NCI-H2196 (cell line): ENCODE data around the gene WNT2.

Experiments
- DNase-seq: peaks from one replicate; lab custom pipeline; 2025; ENCODE audit not compliant: unreplicated experiment; lab: John Stamatoyannopoulos, UW

WNT2 gene

DNA sequence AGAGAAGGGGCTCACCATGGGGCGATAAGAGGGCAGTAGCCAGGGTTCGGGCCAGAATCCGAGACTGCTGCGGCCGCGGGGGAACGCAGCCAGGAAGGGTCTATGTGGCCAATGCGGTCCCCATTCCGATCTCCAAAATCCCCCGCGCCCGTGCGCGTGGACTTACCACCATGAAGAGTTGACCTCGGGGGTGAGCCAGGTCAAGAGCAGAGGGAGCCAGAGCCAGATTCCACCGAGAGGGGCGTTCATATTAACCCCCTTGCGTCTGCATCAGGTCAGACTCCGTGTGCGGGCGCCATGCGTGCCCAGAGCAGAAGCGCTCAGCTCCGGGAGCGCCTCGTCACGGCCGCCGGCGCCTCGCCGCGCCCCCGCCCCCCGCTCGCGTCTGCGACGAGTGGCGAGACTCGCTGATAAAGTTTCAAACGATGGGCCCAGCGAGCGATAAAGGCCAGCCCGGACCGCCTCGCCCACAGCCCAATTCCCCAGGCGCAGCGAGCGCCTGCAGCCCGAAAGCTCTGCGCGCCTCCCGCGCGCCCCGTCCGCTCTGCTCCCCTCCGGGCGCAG, at the start of gene WNT2:
WNT2 (minus strand) TSS at position 318 of the 564 bp plus-strand sequence; CDS start at position 249, 69 bp downstream.
- no peak for DNase-seq

DNA sequence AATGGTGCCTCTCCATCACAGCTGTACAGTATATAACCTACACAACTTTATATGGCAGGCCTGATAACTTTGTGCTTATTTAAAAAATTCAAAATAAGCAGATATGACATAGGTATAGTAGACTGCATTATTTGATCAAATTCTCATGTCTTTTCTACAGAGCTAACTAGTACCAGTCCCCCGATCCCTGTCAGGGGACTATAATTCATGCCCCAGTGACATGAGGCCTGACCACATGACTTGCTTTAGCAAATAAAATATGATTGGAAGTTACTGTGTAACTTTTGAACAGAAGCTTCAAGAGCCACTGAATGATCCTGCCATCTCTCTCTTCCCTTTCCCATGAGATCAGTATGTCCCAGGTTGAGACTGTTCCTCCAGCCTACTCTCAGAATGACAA, 49.2 kb upstream of the WNT2 start:
- no peak for DNase-seq

DNA sequence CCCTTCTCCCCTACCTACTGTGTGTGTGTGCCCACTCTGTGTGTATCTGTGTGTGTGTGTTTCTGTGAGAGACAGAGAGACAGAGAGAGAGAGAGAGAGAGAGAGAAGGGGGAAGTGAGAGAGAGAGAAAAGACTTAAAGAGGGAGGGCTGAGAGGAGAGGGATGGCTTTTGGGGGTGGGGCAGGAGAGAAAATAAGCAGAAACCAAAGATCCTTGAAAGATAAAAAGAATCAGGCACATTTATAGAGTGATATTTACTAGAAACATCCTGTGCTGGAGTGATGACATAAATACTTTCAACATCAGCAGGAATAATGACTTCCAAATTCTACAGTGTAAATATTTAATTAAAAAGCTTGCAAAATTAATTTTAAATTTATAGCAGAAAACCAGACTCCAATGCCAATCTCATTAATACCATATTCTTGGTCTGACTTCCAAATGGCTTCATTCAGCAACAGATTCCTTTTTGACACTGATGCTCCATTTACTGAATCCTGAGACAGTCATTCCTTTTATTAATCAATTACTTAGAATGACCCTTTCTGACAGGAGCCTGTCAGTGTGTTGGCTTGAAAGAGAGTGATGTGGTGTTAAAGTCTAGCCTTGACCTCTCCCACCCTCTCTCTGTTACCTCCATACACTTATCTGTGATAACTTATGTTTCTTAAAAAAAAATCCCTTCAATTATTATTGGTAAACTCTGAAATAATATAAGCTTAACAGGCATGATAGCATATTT, 41.7 kb upstream of the WNT2 start:
- no peak for DNase-seq

- DNase-seq: no peak
Observed at GRCh38 chr7:117362294-117362888, 39.5 kb upstream of the WNT2 start.

DNA sequence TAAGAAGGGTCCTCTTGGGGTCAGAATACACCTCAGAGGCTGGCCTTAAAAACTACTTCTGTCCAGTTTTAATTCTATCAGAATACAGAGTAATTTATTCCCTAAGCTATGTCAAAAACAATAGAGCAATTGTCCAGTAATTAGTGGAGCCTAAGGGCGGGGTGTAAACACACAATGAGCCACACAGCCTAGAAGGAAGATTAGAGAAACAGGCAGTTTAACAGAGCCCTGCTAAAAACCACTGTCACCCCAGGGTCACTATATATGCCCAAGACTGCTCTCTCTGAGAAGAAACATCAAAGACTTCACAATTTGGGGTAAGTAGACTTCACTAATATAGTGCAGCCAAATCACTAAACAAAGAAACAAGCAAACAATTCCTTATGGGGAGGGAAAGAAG, 27.2 kb upstream of the WNT2 start:
- no peak for DNase-seq

DNA sequence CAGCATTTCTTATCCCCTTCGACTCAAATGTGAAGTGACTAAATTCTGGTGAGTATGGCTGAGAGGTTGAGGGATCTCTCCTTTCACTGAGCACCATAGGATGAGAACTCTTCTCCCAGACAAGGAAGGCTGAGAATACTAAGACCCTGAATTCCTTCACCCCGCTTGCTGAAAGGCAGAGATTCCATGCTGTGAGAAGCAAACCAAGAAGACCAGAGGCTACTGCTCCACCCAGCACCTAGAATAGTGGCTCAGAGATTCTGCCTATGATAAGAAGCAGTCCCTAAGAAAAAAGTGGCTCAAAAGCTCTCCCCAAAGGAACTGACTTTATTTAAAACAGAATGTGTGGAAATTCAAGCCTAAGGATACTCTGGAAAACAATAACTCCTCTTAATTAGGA, 26.7 kb upstream of the WNT2 start:
- DNase-seq: no peak

DNA sequence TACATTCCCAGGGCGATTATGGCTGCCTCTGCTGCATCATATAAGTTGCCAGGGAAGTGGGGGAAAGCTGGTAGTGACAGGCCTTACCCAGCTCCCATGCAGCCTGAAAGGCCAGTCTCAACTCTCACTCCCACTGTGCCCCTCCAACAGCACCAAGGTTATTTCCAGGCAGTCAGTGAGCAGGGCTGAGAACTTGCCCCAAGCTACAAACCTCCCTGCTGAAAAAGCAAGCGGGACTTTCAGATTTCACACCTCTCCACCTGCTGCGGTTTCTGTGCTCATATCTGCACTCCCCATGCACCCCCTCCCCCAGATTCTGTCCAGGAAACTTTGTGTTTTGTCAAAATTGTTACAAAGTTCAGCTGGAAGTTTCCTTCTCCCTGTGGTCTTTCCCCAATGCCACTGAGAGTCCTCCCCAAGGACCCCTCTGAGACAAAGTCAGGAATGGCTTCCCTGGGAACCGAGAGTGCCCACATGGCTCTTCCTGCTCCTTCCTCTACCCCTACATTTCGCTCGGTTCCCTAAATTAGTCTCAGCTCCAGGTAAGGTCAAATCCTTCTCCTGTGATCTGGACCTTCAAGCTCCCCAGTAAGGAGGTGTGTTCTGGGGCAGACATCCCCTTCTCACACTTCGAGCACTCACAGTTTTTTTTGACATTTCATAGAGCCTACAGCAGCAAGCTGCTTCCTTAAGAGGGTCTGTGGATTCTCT, 25.3 kb upstream of the WNT2 start:
- DNase-seq: no peak

DNA sequence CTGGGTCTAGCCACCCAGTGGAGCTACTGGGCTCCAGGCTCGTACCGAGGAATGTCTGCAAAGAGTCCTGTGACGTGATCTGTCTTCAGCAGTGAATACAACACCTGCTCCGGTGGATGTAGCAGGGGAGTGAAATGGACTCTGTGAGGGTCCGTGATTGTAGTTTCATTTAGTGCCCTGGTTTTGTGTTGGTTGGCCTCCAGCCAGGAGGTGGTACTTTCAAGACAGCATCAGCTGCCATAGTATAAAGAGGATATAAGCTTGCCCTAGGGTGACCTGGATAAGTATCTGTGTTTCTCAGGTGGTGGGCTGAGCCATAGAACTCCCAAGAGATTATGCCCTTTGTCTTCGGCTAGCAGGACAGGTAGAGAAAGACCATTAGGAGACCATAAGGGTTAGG, 24.6 kb upstream of the WNT2 start:
- DNase-seq: no peak

DNA sequence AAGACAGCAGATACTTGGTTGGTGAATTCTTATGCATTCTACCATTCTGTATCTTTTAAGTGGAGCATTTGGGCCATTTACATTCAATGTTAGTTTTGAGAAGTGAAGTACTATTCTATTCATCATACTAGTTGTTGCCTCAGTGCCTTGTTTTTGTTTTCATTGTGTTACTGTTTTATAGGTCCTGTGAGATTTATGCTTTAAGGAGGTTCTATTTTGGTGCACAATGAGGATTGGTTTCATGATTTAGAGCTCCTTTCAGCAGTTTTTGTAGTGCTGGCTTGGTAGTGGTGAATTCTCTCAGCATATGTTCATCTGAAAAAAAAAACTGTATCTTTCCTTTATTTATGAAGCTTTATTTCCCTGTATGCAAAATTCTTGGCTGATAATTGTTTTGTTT, 23.3 kb upstream of the WNT2 start:
- DNase-seq: no peak

DNA sequence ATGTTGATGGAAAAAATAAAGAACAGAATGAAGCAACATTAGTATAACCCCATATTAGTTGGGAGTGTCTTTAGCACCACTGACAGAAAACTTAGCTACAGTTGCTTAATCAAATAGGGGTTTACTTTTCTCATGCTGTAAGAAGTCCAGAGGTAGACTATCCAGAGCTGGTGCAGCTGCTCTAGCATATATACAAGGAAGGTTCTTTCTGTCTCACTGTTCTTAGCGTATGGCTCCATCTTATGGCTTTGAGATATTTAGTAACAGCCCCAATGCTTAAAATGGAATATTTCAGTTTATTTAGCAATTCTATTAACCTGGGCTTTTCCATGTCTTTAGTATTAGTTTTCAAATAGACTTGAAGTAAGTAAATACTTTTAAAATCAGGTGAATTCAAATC, 15.2 kb upstream of the WNT2 start:
- DNase-seq: no peak

DNA sequence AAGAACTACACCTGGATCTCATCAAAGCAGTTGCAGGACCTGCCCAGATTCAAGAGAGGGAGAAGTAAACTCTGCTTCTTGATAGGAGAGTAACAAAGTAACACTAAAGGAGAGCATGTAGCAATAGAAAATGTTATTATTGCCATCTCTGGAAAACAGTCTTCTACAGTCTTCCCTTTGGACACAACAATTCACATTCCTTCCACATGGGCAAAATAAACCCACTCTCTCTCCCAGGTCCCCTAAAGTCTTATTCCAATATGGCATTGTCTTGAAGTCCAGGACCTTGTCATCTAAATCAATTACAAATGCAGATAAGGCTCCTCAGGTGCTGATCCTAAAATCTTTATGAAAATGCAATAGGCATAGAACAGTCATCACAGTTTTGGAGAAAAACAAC, 10.3 kb upstream of the WNT2 start:
- DNase-seq: no peak

- no peak for DNase-seq
Observed at GRCh38 chr7:117332031-117332430, 9.2 kb upstream of the WNT2 start.

DNA sequence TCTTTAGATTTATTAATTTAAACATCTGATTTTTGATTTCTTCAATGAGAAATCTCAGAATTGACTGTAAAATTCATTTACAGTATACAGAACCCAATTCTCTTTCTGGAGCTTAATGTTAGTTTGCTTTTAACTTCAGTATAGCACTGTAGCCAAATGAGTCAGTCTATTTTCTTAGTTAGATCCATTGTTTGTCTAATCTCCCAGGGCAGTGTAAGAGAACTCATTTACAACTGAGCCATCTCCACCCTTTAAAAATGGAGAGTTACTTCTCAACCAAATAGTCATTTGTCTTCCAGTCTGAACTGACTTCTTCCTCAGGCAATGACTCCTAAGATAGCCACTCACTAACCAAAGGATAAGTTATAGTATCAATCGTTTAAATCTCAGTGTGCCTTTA, 3.0 kb upstream of the WNT2 start:
- DNase-seq: no peak

GRCh38 chr7:117324960-117325359, 2.1 kb upstream of the WNT2 start:
- no peak for DNase-seq

DNA sequence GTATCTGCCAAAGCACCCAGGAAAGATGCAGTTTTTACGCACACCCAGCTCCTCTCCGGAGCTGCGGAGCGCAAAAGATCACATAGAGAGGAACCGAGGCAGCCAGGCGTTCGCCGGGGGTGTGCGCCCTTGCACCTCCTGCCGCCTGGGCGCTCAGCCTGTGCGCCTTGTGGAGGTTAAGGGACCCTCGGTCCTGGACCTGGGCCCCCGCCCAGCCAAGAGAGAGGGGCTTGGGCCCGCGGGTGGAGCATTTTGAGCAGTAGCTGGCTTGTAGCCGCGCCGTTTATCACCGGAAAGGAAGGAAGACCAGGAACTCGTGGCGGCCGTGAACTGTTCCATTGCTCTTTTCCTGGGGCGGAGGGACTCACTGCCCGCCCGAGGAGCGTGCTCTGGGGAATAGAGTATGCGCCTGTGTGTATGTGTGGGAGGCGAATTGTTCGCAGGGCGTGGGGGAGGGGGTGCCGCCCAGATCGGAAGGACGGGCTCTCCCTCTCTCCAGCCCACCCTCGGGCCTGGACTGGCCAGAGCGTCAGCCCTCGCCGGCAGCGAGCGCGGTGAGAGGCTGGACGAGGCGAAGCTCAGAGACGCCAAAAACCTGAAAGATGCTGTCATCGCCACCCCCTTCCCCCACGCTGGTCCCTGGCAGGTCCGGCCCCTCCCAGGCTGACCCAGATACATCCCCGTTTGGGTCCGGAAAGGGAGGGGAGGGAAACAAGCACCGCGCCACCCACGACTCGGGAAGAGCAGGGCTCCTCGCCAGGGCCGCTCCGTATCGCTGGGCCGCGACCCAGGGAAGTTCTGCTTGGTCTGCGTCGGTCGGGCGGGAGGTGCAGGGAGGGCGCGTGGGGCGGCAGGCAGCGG, 1.2 kb upstream of the WNT2 start:
- DNase-seq: no peak

DNA sequence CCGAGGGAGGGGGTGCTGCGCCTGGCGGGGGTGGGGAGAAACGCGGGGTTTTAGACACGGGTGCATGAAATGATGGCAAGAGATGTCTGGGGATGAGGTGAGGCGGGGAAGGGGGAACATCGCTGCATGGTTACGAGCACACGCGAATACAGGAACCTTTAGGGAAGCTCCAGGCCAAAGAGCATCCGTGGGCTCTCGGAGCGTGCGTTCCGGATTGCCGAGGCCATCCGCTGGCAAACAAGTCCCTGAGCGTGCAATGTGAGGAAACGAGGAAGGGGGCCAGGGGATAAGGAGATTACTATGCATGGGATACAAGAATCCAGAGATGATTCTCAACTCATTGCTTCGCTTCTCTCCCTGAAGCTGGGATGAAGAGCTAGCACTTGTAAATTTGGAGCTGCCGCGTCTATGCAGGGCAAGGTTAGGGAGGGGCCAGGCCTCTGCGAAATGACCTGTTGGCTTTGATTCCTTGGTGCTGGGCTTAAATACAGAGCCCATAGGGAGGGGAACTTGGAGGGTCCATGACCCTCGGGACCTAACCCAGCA, 520 bp upstream of the WNT2 start:
- no peak for DNase-seq

- no peak for DNase-seq
Observed at GRCh38 chr7:117320523-117320922, 2.3 kb downstream of the WNT2 start.

- DNase-seq: no peak
Observed at GRCh38 chr7:117319181-117319580, 3.7 kb downstream of the WNT2 start.

- DNase-seq: no peak
Observed at GRCh38 chr7:117313582-117313981, 9.3 kb downstream of the WNT2 start.

DNA sequence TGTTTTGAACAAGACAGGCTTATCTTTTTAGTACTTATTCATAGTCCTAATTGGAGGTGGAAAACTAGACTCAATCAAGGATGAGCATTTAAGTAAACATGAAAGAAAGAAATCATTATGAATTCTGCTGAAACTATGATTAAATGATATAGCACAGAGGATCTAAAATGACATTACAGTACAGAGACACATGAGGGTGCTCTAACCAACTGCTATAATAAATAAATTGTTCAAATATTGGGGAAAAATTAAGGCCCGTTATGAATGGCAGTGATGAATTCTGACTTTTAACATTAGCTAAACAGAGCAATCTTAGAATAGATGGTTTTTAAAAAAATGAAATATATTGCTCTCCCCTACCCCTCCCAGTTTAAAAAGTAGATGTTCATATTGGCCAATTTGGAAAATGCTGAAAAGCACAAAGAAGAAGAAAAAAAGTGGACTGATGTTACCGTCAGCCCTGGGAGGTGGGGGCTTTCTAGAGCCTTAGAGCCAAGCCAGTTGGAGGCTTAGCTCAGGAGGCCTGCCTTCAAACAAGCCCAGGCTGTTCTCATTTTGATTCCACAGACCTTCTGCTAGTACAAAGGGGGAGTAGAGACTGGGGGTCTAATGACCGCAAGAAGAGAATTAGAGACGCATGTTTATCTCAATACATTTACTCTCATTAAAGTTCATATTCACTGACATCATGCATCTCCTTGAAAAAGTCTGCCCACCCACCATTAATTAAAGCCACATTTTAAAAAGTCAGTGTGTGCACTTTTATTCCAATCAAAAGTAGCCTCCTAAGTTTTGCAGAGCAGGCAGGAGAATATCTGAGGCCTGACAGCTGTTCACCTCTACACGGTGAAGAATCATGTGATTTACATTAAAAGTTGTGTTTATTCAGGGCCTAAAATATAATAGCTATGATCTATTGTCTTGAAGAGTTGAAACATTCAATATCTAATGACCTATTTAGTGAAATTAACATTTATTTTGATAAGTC, 10.0 kb downstream of the WNT2 start:
- no peak for DNase-seq
